H1 (cell line): ENCODE results near the gene EIF3J. TPM values are rescaled to one million over a fixed set of nuclear protein-coding genes. Genes with fewer than 3 reads are reported as not detected.

Experiments used
- CTCF ChIA-PET: fragments of 300-600 bp; sonication (Branson Sonifier 250); formaldehyde crosslinking; loops from one replicate; lab custom pipeline; 2021; ENCODE audit not compliant: partially characterized antibody; lab: Charles Lee
- POLR2A ChIA-PET: fragments of 300-600 bp; sonication (Branson Sonifier 250); formaldehyde crosslinking; loops from one replicate; lab custom pipeline; 2021; ENCODE audit warnings: inconsistent platforms; ENCODE audit not compliant: partially characterized antibody; lab: Charles Lee
- DNase-seq, 2 experiments: peaks; one replicate each; pipeline versions ENCODE4 v3.0.0 to v3.0.0-alpha.2; 2010 to 2022; ENCODE audit warnings: low spot score in 2 of 2, low read depth in 1 of 2, mixed read lengths in 1 of 2
- FAIRE-seq: peaks from 2 replicates; lab custom pipeline; 2011; peaks lifted over from hg19 to GRCh38; lab: Jason Lieb, UNC
- H2AFZ ChIP-seq: 2 replicates; pipeline ENCODE4 v1.8.1; 2012; ENCODE audit warnings: low read length, inconsistent platforms
- H2AK5ac ChIP-seq: 2 replicates; pipeline ENCODE4 v1.6.1; 2013; ENCODE audit warnings: low read depth, low read length
- H2BK120ac ChIP-seq: replicated peaks from 2 replicates; pipeline ENCODE3; 2013; ENCODE audit warnings: low read depth, low read length, inconsistent platforms
- H2BK12ac ChIP-seq: 2 replicates; pipeline ENCODE4 v1.6.1; 2013; ENCODE audit warnings: low read depth, low read length
- H2BK15ac ChIP-seq: 2 replicates; pipeline ENCODE4 v1.6.1; 2013; ENCODE audit warnings: low read length
- H2BK20ac ChIP-seq: 2 replicates; pipeline ENCODE4 v1.6.1; 2013; ENCODE audit warnings: low read length
- H2BK5ac ChIP-seq: 2 replicates; pipeline ENCODE4 v1.6.1; 2013; ENCODE audit warnings: low read depth, low read length
- H3K14ac ChIP-seq: 2 replicates; pipeline ENCODE4 v1.6.1; 2013; ENCODE audit warnings: inconsistent platforms; ENCODE audit not compliant: insufficient read length
- H3K18ac ChIP-seq: 2 replicates; pipeline ENCODE4 v1.6.1; 2013; ENCODE audit warnings: low read length; ENCODE audit errors: extremely low read depth
- H3K23ac ChIP-seq: 2 replicates; pipeline ENCODE4 v1.6.1; 2013; ENCODE audit warnings: inconsistent platforms; ENCODE audit not compliant: insufficient read length
- H3K23me2 ChIP-seq: 2 replicates; pipeline ENCODE4 v1.6.1; 2013; ENCODE audit warnings: low read depth, low read length
- H3K27ac ChIP-seq: 2 replicates; pipeline ENCODE4 v1.6.1; 2011; ENCODE audit warnings: low read depth, low read length, inconsistent platforms
- H3K27me3 ChIP-seq, 4 experiments: replicated peaks in 1 of 4; 1 replicate in 1 of 4; 2 replicates in 3 of 4; pipeline versions ENCODE4 v1.6.1 to v1.8.1; 2011 to 2013; ENCODE audit warnings: low read length in 3 of 4, mild to moderate bottlenecking in 3 of 4, inconsistent platforms in 2 of 4, mixed read lengths in 2 of 4, moderate library complexity in 1 of 4; ENCODE audit not compliant: control insufficient read depth in 3 of 4, insufficient read depth in 3 of 4; ENCODE audit errors: extremely low read depth in 1 of 4
- H3K36me3 ChIP-seq, 4 experiments: 2 replicates each; pipeline versions ENCODE4 v1.6.1 to v1.8.1; 2011 to 2013; ENCODE audit warnings: mild to moderate bottlenecking in 4 of 4, low read length in 3 of 4, moderate library complexity in 2 of 4, control low read depth in 1 of 4, inconsistent platforms in 1 of 4; ENCODE audit not compliant: insufficient read depth in 4 of 4, control insufficient read depth in 2 of 4
- H3K4ac ChIP-seq: replicated peaks from 2 replicates; pipeline ENCODE3; 2013; ENCODE audit warnings: low read length, low read depth, mixed read lengths, inconsistent platforms; ENCODE audit not compliant: insufficient read length
- H3K4me1 ChIP-seq, 4 experiments: replicated peaks in 1 of 4; 1 replicate in 1 of 4; 2 replicates in 3 of 4; pipeline versions ENCODE4 v1.6.1 to v1.8.1; 2011 to 2013; ENCODE audit warnings: low read length in 3 of 4, inconsistent platforms in 2 of 4, mixed read lengths in 1 of 4; ENCODE audit not compliant: insufficient read depth in 4 of 4, control insufficient read depth in 3 of 4
- H3K4me2 ChIP-seq, 2 experiments: 2 replicates each; pipeline versions ENCODE4 v1.6.1 to v1.8.1; 2011 to 2013; ENCODE audit warnings: low read depth in 2 of 2, low read length in 2 of 2, control low read depth in 1 of 2, inconsistent platforms in 1 of 2, mild to moderate bottlenecking in 1 of 2; ENCODE audit not compliant: insufficient read depth in 1 of 2
- H3K4me3 ChIP-seq, 4 experiments: fragments of 200-600, 300-600 bp in 1 of 4; sonication (generic), shearing (Covaris generic), sonication (Bioruptor Twin) in 1 of 4; 2 replicates each; pipeline versions ENCODE4 v1.5.1 to v1.8.1; 2011 to 2016; ENCODE audit warnings: low read length in 4 of 4, low read depth in 3 of 4, control low read depth in 2 of 4, inconsistent platforms in 2 of 4, mild to moderate bottlenecking in 2 of 4, mixed read lengths in 1 of 4, moderate library complexity in 1 of 4; ENCODE audit not compliant: insufficient read depth in 2 of 4; ENCODE audit errors: extremely low read depth in 1 of 4
- H3K56ac ChIP-seq: replicated peaks from 2 replicates; pipeline ENCODE3; 2013; ENCODE audit warnings: low read depth, mild to moderate bottlenecking, mixed read lengths, low read length, inconsistent platforms; ENCODE audit not compliant: insufficient read length
- H3K79me1 ChIP-seq: 2 replicates; pipeline ENCODE4 v1.6.1; 2013; ENCODE audit warnings: low read depth, low read length, control low read depth
- H3K79me2 ChIP-seq, 2 experiments: 2 replicates each; pipeline versions ENCODE4 v1.6.1 to v1.8.1; 2012 to 2013; ENCODE audit warnings: low read length in 2 of 2, mild to moderate bottlenecking in 2 of 2, inconsistent platforms in 1 of 2; ENCODE audit not compliant: insufficient read depth in 2 of 2, control insufficient read depth in 1 of 2
- H3K9ac ChIP-seq, 4 experiments: replicated peaks in 1 of 4; 1 replicate in 1 of 4; 2 replicates in 3 of 4; pipeline versions ENCODE4 v1.6.1 to v1.8.1; 2011 to 2013; ENCODE audit warnings: low read depth in 3 of 4, low read length in 3 of 4, control low read depth in 2 of 4, mild to moderate bottlenecking in 2 of 4, moderate library complexity in 2 of 4, inconsistent platforms in 1 of 4; ENCODE audit errors: extremely low read depth in 1 of 4
- H3K9me3 ChIP-seq, 2 experiments: 2 replicates each; pipeline versions ENCODE4 v1.6.1 to v1.8.1; 2012 to 2013; ENCODE audit warnings: mild to moderate bottlenecking in 2 of 2, moderate library complexity in 2 of 2, control low read depth in 1 of 2, inconsistent platforms in 1 of 2, low read depth in 1 of 2, low read length in 1 of 2, mixed read lengths in 1 of 2; ENCODE audit not compliant: insufficient read depth in 2 of 2
- H4K20me1 ChIP-seq, 2 experiments: replicated peaks in 1 of 2; 2 replicates each; pipeline versions ENCODE3 to v1.8.1; 2011 to 2013; ENCODE audit warnings: inconsistent platforms in 2 of 2, low read length in 2 of 2, mild to moderate bottlenecking in 1 of 2; ENCODE audit not compliant: insufficient read depth in 2 of 2, control insufficient read depth in 1 of 2
- H4K5ac ChIP-seq: 2 replicates; pipeline ENCODE4 v1.6.1; 2013; ENCODE audit warnings: low read length, low read depth, mixed read lengths, inconsistent platforms; ENCODE audit not compliant: insufficient read length
- H4K8ac ChIP-seq: 2 replicates; pipeline ENCODE4 v1.8.0; 2013; ENCODE audit warnings: mild to moderate bottlenecking, moderate library complexity, low read length, inconsistent platforms; ENCODE audit not compliant: insufficient read depth; ENCODE audit errors: extremely low read depth
- H4K91ac ChIP-seq: replicated peaks from 2 replicates; pipeline ENCODE3; 2013; ENCODE audit warnings: low read length, mixed read lengths, inconsistent platforms; ENCODE audit not compliant: insufficient read length
- RAD21 ChIP-seq, 2 experiments: IDR thresholded peaks in 1 of 2; conservative IDR thresholded peaks in 1 of 2; 2 replicates each; pipeline ENCODE4 v1.6.1; 2011; ENCODE audit warnings: low read depth in 2 of 2, low read length in 2 of 2, improper control_type of control experiment in 1 of 2, inconsistent platforms in 1 of 2, mild to moderate bottlenecking in 1 of 2, moderate library complexity in 1 of 2
- WGBS, 2 experiments: shearing (Covaris generic) in 1 of 2; methylation state at CpG; one replicate each; pipeline versions ENCODE4 v1.1.6 to v1.1.7; 2013 to 2015; ENCODE audit warnings: low lambda C conversion rate in 2 of 2, mixed read lengths in 2 of 2, inconsistent platforms in 1 of 2, low coverage in 1 of 2, missing lambda C conversion rate in 1 of 2; ENCODE audit not compliant: insufficient replicate concordance in 2 of 2, insufficient coverage in 1 of 2, insufficient read length in 1 of 2; ENCODE audit errors: extremely low coverage in 1 of 2, missing lambda C conversion rate in 1 of 2; 5-methylcytosine and 5-hydroxymethylcytosine counted together
- polyA plus RNA-seq, 7 experiments: library from polyadenylated mRNA; depleted of rRNA in 3 of 7; stranded (reverse) in 5 of 7; unstranded in 2 of 7; fragments of >200 nt in 5 of 7; fragments of 200-250 nt in 2 of 7; gene quantifications; 1 replicate in 5 of 7; 2 replicates in 1 of 7; 4 replicates in 1 of 7; pipeline versions ENCODE4 v1.2.1 to v1.2.3, GENCODE V29; 2011 to 2013; ENCODE audit warnings: missing spikeins in 2 of 7, mixed read lengths in 2 of 7
- total RNA-seq: library from RNA; stranded (reverse); fragmentation: NEBNext Ultra II Directional; extraction: Animal tissue kit (Norgen Biotek cat#: 25700); gene quantifications from 2 replicates; pipeline ENCODE4 v1.2.1, GENCODE V29; 2021

Gene EIF3J
- total and polyA plus RNA-seq, 2 of the 8 experiments (the other 6 are each of a cell fraction or from before 2014, with no cell fraction given), result 26.8 to 119 TPM

DNA sequence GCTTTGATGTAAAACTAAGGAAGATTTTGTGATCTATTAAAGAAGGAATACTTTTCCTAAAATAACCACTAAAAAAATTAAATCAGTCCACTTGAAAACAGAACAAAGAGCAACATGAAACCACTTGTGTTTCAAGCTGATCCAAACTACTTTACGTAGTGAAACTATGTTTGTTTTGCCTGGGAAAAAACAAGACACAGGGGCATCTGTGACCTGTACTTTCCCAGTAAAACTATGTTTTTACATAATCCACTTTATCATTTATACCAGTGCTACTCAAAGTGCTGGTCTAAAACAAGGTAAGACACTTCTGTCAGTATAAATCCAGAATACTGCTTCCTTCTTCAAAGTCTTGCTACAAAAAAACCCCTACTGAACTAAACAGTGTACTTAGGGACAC, 69.8 kb downstream of the EIF3J start:
- H3K27ac ChIP-seq, result no peak overlapping the region
- FAIRE-seq (no peak), DNase-seq (no peak)
- H3K4me2 ChIP-seq, result no peak overlapping the region
- H3K9ac ChIP-seq, result no peak overlapping the region
- no peaks in the 10 kb centered on the region for H4K20me1 ChIP-seq
- H3K4me1 ChIP-seq, result no peaks in the 10 kb centered on the region
- H3K18ac ChIP-seq, result no peak overlapping the region
- H3K79me2 ChIP-seq, result no peaks in the 10 kb centered on the region
- no peaks in the 10 kb centered on the region for H3K79me1 ChIP-seq
- no peak overlapping the region for H2AK5ac ChIP-seq
- peaks cover 8 to 34% (median 16%) of the 10 kb centered on the region in 4 experiments for H3K36me3 ChIP-seq
- H3K4me3 ChIP-seq, result no peak overlapping the region
- peaks cover 0 to 1% (median 0%) of the 10 kb centered on the region in 4 experiments; a peak in 1 of 7 replicates for H3K27me3 ChIP-seq
- no peak overlapping the region for H2BK12ac ChIP-seq
- no peaks in the 10 kb centered on the region for H3K9me3 ChIP-seq
- no peak overlapping the region for H2BK120ac ChIP-seq
- POLR2A ChIA-PET, result interaction anchor here (2.7 kb wide), 1 partner anchor 8 kb away, joined by 7 read pairs; no protein-coding TSS in a partner anchor
- H2AFZ ChIP-seq, result no peak overlapping the region
- CTCF ChIA-PET, result no interaction called here
- no peak overlapping the region for H2BK20ac ChIP-seq
- no peak overlapping the region for H3K56ac ChIP-seq
- no peak overlapping the region for H4K5ac ChIP-seq
- no peak overlapping the region for H4K91ac ChIP-seq
- 91% methylated on average over 1 of the region's 1 CpG; no CpG with 5 or more reads in 1 of the 2 experiments for WGBS, 2 experiments
- no peak overlapping the region for H3K23ac ChIP-seq
- no peak for TF ChIP-seq RAD21 (IDR thresholded peaks at IDR 0.05 in 1 of 2, conservative IDR thresholded peaks at IDR 0.05 in 1 of 2; ENCODE audit: low read depth in 2 of 2, low read length in 2 of 2)
- H3K23me2 ChIP-seq, result no peaks in the 10 kb centered on the region
- H3K4ac ChIP-seq, result no peak overlapping the region
- H4K8ac ChIP-seq, result no peak overlapping the region
- H2BK15ac ChIP-seq, result no peak overlapping the region
- no peak overlapping the region for H2BK5ac ChIP-seq
- no peak overlapping the region for H3K14ac ChIP-seq

Other genes starting within 250 kb of the EIF3J start
- gene GOLM2, start 248.4 kb upstream of the EIF3J start, total RNA-seq, result 35.4 and 41.2 TPM in 2 replicates
- gene GOLM2, start 248.4 kb upstream of the EIF3J start, polyA plus RNA-seq (2011; rRNA removed), result 8.7 and 9.1 TPM in 2 replicates
- 64.5 and 64.7 TPM in 2 replicates for gene CTDSPL2, start 109.5 kb upstream of the EIF3J start, total RNA-seq
- 12.1 and 25.2 TPM in 2 replicates for gene CTDSPL2, start 109.5 kb upstream of the EIF3J start, polyA plus RNA-seq (2011; rRNA removed)
- 32.5 and 37.1 TPM in 2 replicates for gene SPG11, start 126.5 kb downstream of the EIF3J start, total RNA-seq
- gene SPG11, start 126.5 kb downstream of the EIF3J start, polyA plus RNA-seq (2011; rRNA removed), result 34.6 and 38.6 TPM in 2 replicates
- gene PATL2, start 174.2 kb downstream of the EIF3J start, total RNA-seq, result 0.48 and 0.65 TPM in 2 replicates
- 1.0 and 1.3 TPM in 2 replicates for gene PATL2, start 174.2 kb downstream of the EIF3J start, polyA plus RNA-seq (2011; rRNA removed)
- gene B2M, start 174.4 kb downstream of the EIF3J start, total RNA-seq, result 71.2 and 78.9 TPM in 2 replicates
- gene B2M, start 174.4 kb downstream of the EIF3J start, polyA plus RNA-seq (2011; rRNA removed), result 380 and 907 TPM in 2 replicates
- gene TRIM69, start 199.4 kb downstream of the EIF3J start, total RNA-seq, result 6.2 and 6.4 TPM in 2 replicates
- gene TRIM69, start 199.4 kb downstream of the EIF3J start, polyA plus RNA-seq (2011; rRNA removed), result 2.9 and 4.3 TPM in 2 replicates